Type B pancreatic cell (in vitro differentiated cells): Measurements from ENCODE around the gene WDR44. TPM values are rescaled to one million over a fixed set of nuclear protein-coding genes. Genes with fewer than 3 reads are reported as not detected.
"Not testable (repeated sequence)": the region's sequence is repeated elsewhere in the genome, so short reads cannot be mapped to it uniquely, and the experiment has no call there.

Source experiments
- DNase-seq: peaks from one replicate; pipeline ENCODE4 v3.0.0; 2021; ENCODE audit warnings: mixed read lengths; ENCODE audit not compliant: unreplicated experiment; ENCODE audit errors: extremely low spot score
- H3K27ac Mint-ChIP-seq: 2 replicates; pipeline ENCODE4 v1.8.0; 2021; ENCODE audit warnings: mild to moderate bottlenecking, mixed read lengths
- H3K27me3 Mint-ChIP-seq: 2 replicates; pipeline ENCODE4 v1.8.0; 2021; ENCODE audit warnings: mixed read lengths
- H3K36me3 Mint-ChIP-seq: 2 replicates; pipeline ENCODE4 v1.8.0; 2021; ENCODE audit warnings: mixed read lengths
- H3K4me1 Mint-ChIP-seq: one replicate; pipeline ENCODE4 v1.8.0; 2021; ENCODE audit warnings: mixed read lengths; ENCODE audit not compliant: unreplicated experiment
- H3K4me3 Mint-ChIP-seq: 2 replicates; pipeline ENCODE4 v1.8.0; 2021; ENCODE audit warnings: mild to moderate bottlenecking, mixed read lengths
- H3K9me3 Mint-ChIP-seq: 2 replicates; pipeline ENCODE4 v1.8.0; 2021; ENCODE audit warnings: mixed read lengths
- CTCF ChIP-seq: fragments of 200-600 bp; sonication (generic); conservative IDR thresholded peaks from 2 replicates; pipeline ENCODE4 v1.5.0; 2021; ENCODE audit warnings: antibody characterized with exemption, mild to moderate bottlenecking
- total RNA-seq: library from RNA; stranded (reverse); gene quantifications from 2 replicates; pipeline ENCODE4 v1.2.1, GENCODE V29; 2021; ENCODE audit warnings: low replicate concordance

WDR44 gene
- total RNA-seq, 1 donor from 2014 or later, result 9.5 TPM

GRCh38 chrX:118480172-118480571 is 134.3 kb downstream of the WDR44 start:
- Mint-ChIP-seq H3K4me3 (no peak overlapping the region), H3K9me3 (no peaks in the 10 kb centered on the region), H3K4me1 (no peaks in the 10 kb centered on the region), H3K36me3 (no peaks in the 10 kb centered on the region), H3K27me3 (no peaks in the 10 kb centered on the region), H3K27ac (no peak overlapping the region)
- DNase-seq, result no peak
- TF ChIP-seq CTCF, result no peak

DNA sequence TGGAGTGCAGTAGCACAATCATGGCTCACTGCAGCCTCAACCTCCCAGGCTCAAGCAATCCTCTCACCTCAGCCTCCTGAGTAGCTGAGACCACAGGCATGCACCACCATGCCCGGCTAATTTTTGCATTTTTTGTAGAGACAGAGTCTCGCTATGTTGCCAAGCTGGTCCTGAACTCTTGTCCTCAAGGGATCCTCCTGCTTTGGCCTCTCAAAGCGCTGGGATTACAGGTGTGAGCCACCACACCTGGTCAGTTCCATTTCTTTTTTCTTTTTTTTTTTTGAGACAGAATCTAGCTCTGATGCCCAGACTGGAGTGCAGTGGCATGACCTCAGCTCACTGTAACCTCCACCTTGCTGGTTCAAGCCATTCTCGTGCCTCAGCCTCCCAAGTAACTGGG is 136.5 kb downstream of the WDR44 start:
- H3K4me3 Mint-ChIP-seq, H3K4me1 Mint-ChIP-seq, H3K27ac Mint-ChIP-seq, H3K27me3 Mint-ChIP-seq, H3K36me3 Mint-ChIP-seq, DNase-seq, H3K9me3 Mint-ChIP-seq: not testable (repeated sequence)

DNA sequence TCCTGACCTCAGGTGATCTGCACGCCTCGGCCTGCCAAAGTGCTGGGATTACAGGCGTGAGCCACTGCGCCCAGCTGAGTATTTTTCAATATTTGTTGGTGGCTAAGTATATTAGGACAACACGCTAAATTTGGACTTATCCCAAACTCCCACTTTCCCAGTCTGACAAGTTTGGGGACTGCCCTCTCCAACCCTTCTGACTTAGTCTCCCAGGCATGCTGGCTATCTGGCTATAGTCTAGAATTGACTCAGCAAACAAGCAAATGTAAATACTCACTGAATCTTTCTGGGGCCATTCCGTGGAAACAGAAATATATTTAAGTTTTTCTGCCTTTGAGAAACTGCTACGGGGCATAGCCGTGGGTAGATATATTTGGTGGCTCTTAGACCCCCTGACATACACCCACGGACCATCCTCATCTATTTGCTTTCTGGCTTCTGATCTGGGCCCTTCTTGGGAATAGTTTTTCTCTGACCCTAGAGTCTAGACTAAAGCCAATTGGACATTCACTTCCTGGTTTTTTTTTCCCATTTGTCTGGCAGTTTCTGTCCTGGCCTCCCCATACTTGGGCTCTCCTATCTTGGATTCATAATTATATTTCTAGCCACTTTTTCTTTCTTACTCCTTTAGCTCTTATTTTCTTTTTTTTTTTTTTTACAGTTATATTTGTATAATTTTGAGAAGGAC is 138.5 kb downstream of the WDR44 start:
- H3K27me3 Mint-ChIP-seq, result no peaks in the 10 kb centered on the region

DNA sequence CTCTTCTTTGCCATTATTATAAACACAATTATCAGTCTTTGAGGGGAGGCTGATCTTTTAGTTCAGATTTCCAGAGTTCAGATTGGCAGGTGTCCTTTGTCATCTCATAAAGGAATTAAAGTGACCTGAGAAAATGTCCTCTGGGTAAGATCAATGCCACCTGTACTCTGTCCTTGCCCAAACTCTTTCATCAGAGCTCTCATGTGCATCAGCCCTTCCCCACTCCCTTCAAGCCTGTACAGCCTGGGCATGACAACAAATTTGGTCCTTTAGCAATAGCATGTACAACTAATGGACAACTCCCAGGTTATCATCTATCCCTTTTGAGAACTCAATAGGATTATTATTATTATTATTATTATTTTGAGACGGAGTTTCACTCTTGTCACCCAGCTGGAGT is 140.8 kb downstream of the WDR44 start:
- H3K4me1 Mint-ChIP-seq, H3K36me3 Mint-ChIP-seq, H3K4me3 Mint-ChIP-seq, H3K27ac Mint-ChIP-seq, H3K27me3 Mint-ChIP-seq, DNase-seq, H3K9me3 Mint-ChIP-seq: not testable (repeated sequence)

More for the DNA sequence above, 138.5 kb downstream of the WDR44 start:
- H3K27ac Mint-ChIP-seq, result no peak overlapping the region
- H3K36me3 Mint-ChIP-seq, result no peaks in the 10 kb centered on the region
- no peak for DNase-seq
- no peak for TF ChIP-seq CTCF
- H3K4me1 Mint-ChIP-seq, result no peaks in the 10 kb centered on the region
- H3K4me3 Mint-ChIP-seq, result no peak overlapping the region
- no peaks in the 10 kb centered on the region for H3K9me3 Mint-ChIP-seq

- H3K27me3 Mint-ChIP-seq, result peaks cover 6% of the 10 kb centered on the region
- no peaks in the 10 kb centered on the region for H3K36me3 Mint-ChIP-seq
- no peak overlapping the region for H3K4me3 Mint-ChIP-seq
- H3K4me1 Mint-ChIP-seq, result peaks cover 9% of the 10 kb centered on the region
- DNase-seq, result no peak
- no peak overlapping the region for H3K27ac Mint-ChIP-seq
- no peaks in the 10 kb centered on the region for H3K9me3 Mint-ChIP-seq
- no peak for TF ChIP-seq CTCF
Measured at GRCh38 chrX:118493016-118493415, 147.1 kb downstream of the WDR44 start.

DNA sequence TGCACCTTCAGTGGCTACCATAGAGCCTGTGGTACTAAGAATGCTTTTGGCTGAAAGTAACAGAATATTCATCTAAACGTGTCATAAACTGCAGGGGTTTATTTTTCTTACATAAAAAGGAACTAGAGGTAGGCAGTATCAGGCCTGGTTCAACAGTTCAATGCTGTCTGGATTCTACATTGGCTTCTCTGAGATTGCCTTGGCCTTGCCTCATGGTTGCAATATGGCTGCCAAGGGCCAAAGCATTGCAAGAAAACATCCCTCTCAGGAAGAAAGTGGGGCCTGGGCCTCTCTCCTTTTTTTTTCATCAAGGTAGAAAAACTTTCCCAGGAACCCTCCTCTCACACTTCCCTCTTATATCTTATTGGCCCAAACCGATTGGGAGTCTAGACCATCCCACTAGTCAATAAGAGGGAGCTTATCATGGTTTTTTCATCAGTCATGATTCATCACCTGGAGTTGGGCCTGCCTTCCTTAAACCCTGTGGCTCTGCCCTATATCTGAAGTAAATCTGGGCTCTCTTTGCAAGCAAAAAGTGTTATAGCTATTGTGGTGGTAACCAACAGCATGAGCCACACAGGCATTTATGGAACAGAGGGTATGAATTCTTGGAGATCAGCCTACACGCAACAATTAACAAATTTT is 147.9 kb downstream of the WDR44 start:
- DNase-seq, result no peak
- no peaks in the 10 kb centered on the region for H3K9me3 Mint-ChIP-seq
- H3K27me3 Mint-ChIP-seq, result peaks cover 6% of the 10 kb centered on the region
- H3K36me3 Mint-ChIP-seq, result no peaks in the 10 kb centered on the region
- peaks cover 9% of the 10 kb centered on the region for H3K4me1 Mint-ChIP-seq
- no peak overlapping the region for H3K4me3 Mint-ChIP-seq
- no peak for TF ChIP-seq CTCF
- no peak overlapping the region for H3K27ac Mint-ChIP-seq
